ENCODE measurements around the gene GIN1. TPM values are rescaled to one million over a fixed set of nuclear protein-coding genes. Genes with fewer than 3 reads are reported as not detected.

GIN1 gene
- total RNA-seq, 1 experiment from 2014 or later = 6.6 TPM

GRCh38 chr5:103151156-103151555 lies 31.2 kb upstream of the GIN1 start:
- no peak overlapping the region for H3K18ac ChIP-seq (ENCODE audit: insufficient read length, low read depth, low read length)
- Mint-ChIP-seq H3K4me3 (no peak overlapping the region), H3K36me3 (ENCODE audit: insufficient read depth in 1 of 3, low read depth in 3 of 3) (peaks cover 0 to 8% (median 7%) of the 10 kb centered on the region in 3 experiments; a peak in 3 of 7 replicates), H3K27ac (no peak overlapping the region), H3K4me1 (no peaks in the 10 kb centered on the region), H3K27me3 (ENCODE audit: low read depth) (no peaks in the 10 kb centered on the region), H3K9me3 (no peaks in the 10 kb centered on the region)
- H2BK5ac ChIP-seq (ENCODE audit: insufficient read length, low read length) = no peak overlapping the region
- H3K79me1 ChIP-seq (ENCODE audit: insufficient read depth, low read depth, low read length, poor library complexity, severe bottlenecking) = no peaks in the 10 kb centered on the region
- no peaks in the 10 kb centered on the region for H3K27me3 ChIP-seq (ENCODE audit: insufficient read depth, low read length)
- H2BK15ac ChIP-seq (ENCODE audit: low read depth, low read length) = no peak overlapping the region
- no peak overlapping the region for H2AK5ac ChIP-seq (ENCODE audit: insufficient read length, low read length)
- no peak for TF ChIP-seq CTCF (conservative IDR thresholded peaks at IDR 0.05)
- no peak overlapping the region for H4K8ac ChIP-seq (replicated peaks; ENCODE audit: insufficient read length, low read depth, low read length)
- no peak overlapping the region for H2BK120ac ChIP-seq (ENCODE audit: low read depth, low read length, poor library complexity, severe bottlenecking)
- H3K14ac ChIP-seq (ENCODE audit: insufficient read depth, low read length) = no peak overlapping the region
- no peak overlapping the region for H3K27ac ChIP-seq (ENCODE audit: insufficient read length, low read depth, low read length)
- no peak overlapping the region for H4K5ac ChIP-seq (ENCODE audit: insufficient read length, low read depth, low read length)
- H2BK12ac ChIP-seq (ENCODE audit: insufficient read length, low read depth, low read length) = no peak overlapping the region
- H4K91ac ChIP-seq (ENCODE audit: insufficient read length, low read depth, low read length) = no peak overlapping the region
- H3K9ac ChIP-seq (ENCODE audit: extremely low read depth, insufficient read length, low read length) = no peak overlapping the region
- no peak overlapping the region for H3K56ac ChIP-seq (ENCODE audit: insufficient read length, low read depth, low read length)
- DNase-seq = no peak
- H3K4me2 ChIP-seq (ENCODE audit: insufficient read depth, insufficient read length, low read length) = no peak overlapping the region
- no peaks in the 10 kb centered on the region for H3K9me3 ChIP-seq (ENCODE audit: control insufficient read depth, low read depth, low read length)
- no peaks in the 10 kb centered on the region for H4K20me1 ChIP-seq (ENCODE audit: control insufficient read depth, insufficient read depth, insufficient read length)
- H2AFZ ChIP-seq (ENCODE audit: low read length) = no peak overlapping the region
- H3K4me1 ChIP-seq (ENCODE audit: insufficient read depth, low read length) = no peaks in the 10 kb centered on the region
- no peaks in the 10 kb centered on the region for H3K23me2 ChIP-seq (ENCODE audit: insufficient read length, low read depth, low read length, poor library complexity, severe bottlenecking)
- H3T11ph ChIP-seq (ENCODE audit: low read length) = no peak overlapping the region
- whole genome bisulfite sequencing (ENCODE audit: extremely low coverage, insufficient read length, low lambda C conversion rate) = no CpG with 5 or more reads among the region's 1 CpG
- H3K23ac ChIP-seq (ENCODE audit: insufficient read length, low read depth, low read length) = no peak overlapping the region
- H3K79me2 ChIP-seq (ENCODE audit: insufficient read depth, low read length) = no peaks in the 10 kb centered on the region
- H3K4ac ChIP-seq (ENCODE audit: low read depth, low read length) = no peak overlapping the region
- H2BK20ac ChIP-seq (ENCODE audit: low read depth, low read length, poor library complexity, severe bottlenecking) = no peak overlapping the region
